Astrocyte (in vitro differentiated cells and primary cell): Measurements from ENCODE around the gene UFSP1.
A peak's percentile ranks its signal among the peaks of the same experiment; 100 is the strongest.

ENCODE experiments used
- CTCF ChIP-seq: IDR thresholded peaks from 2 replicates; pipeline ENCODE4 v1.5.1; 2011; ENCODE audit warnings: low read depth, mild to moderate bottlenecking, inconsistent platforms, low read length, moderate library complexity; ENCODE audit not compliant: insufficient read depth
- EZH2 ChIP-seq: IDR thresholded peaks from 2 replicates; pipeline ENCODE4 v1.6.1; 2012; ENCODE audit warnings: mild to moderate bottlenecking, low read length, inconsistent platforms; ENCODE audit not compliant: insufficient read depth

DNA sequence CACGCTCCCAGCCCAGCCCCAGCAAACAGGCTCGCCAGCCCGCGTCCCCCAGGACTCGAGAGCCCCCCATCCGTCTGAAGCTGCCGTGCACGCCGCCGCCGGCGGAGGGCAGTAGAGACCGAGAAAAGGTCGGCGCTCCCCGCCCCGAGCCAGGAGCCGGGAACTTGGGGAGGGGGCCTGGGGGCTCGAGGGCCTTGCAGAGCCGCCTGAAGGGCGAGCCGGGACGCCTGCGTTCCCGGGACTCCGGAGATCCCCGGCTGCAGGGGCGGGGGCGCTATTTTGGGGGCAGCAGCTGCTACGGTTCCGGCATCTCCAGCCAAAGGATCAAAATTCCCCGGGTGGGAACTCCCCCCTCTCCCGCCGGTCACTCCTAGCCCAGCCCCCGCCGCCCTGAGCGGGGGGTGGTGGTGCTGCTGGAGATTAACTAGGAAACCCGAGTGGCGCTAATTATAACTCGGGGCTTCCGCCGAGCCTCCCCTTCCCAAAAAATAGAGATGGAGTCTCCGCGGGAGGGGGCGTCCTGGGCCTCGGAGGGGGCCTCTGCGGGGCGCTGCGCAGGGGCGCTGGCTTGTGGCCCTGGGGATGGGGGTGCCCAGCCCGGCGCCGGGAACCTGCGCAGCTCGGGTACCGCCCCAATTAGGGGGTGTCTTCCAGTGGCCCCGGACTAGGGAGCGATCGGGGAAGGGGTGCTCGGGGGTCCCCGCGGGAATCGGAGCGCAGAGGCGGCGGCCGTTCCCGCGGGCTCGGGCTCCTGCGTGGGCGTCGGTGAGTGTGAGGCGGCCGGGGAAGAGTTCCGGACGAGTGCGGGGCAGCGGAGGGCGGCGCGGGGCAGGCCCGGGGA lies 5.6 kb upstream of the UFSP1 start:
- TF ChIP-seq CTCF (peak; percentile 37), EZH2 (peak; percentile 80)
